Brain microvascular endothelial cell (primary cell): ENCODE results near the gene TSKU.

Source experiments
- DNase-seq: peaks from one replicate; pipeline ENCODE4 v3.0.0-alpha.2; 2020
- H3K27ac ChIP-seq: fragments of 250-450 bp; sonication (Bioruptor Pico); 2 replicates; pipeline ENCODE4 v1.5.1; 2020; ENCODE audit warnings: mild to moderate bottlenecking, moderate library complexity
- H3K27me3 ChIP-seq: fragments of 250-450 bp; sonication (Bioruptor Pico); replicated peaks from 2 replicates; pipeline ENCODE4 v1.5.1; 2020; ENCODE audit warnings: mild to moderate bottlenecking
- H3K36me3 ChIP-seq: fragments of 250-450 bp; sonication (Bioruptor Pico); replicated peaks from 2 replicates; pipeline ENCODE4 v1.5.1; 2020; ENCODE audit warnings: mild to moderate bottlenecking
- H3K4me3 ChIP-seq: 2 replicates; pipeline ENCODE4 v1.5.1; 2011; ENCODE audit warnings: low read depth, mild to moderate bottlenecking, control low read depth, low read length, moderate library complexity
- in situ Hi-C: cut with HindIII; loops from 2 replicates; pipeline ENCODE4 v1.10.0; 2017; ENCODE audit warnings: low sequenced_read_pairs, low pct_ligation_motif_present
- TF ChIP-seq, protein P1 (sequence below): IDR thresholded peaks from 2 replicates; pipeline ENCODE4 v1.5.1; 2011; ENCODE audit warnings: low read depth, mild to moderate bottlenecking, moderate library complexity, low read length, control low read depth, inconsistent platforms; ENCODE audit errors: missing control alignments

The TSKU gene

GRCh38 chr11:76744186-76745043, 38.7 kb upstream of the TSKU start:
- Histone ChIP-seq H3K27me3 (no peaks in the 10 kb centered on the region), H3K36me3 (no peaks in the 10 kb centered on the region), H3K4me3 (no peak overlapping the region), H3K27ac (no peak overlapping the region)
- TF ChIP-seq, protein P1, sequence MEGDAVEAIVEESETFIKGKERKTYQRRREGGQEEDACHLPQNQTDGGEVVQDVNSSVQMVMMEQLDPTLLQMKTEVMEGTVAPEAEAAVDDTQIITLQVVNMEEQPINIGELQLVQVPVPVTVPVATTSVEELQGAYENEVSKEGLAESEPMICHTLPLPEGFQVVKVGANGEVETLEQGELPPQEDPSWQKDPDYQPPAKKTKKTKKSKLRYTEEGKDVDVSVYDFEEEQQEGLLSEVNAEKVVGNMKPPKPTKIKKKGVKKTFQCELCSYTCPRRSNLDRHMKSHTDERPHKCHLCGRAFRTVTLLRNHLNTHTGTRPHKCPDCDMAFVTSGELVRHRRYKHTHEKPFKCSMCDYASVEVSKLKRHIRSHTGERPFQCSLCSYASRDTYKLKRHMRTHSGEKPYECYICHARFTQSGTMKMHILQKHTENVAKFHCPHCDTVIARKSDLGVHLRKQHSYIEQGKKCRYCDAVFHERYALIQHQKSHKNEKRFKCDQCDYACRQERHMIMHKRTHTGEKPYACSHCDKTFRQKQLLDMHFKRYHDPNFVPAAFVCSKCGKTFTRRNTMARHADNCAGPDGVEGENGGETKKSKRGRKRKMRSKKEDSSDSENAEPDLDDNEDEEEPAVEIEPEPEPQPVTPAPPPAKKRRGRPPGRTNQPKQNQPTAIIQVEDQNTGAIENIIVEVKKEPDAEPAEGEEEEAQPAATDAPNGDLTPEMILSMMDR: no peak
- peak; percentile 12 for DNase-seq
- in situ Hi-C loops: no loop called here

- Histone ChIP-seq H3K27ac (no peak overlapping the region), H3K27me3 (no peaks in the 10 kb centered on the region), H3K4me3 (no peak overlapping the region), H3K36me3 (no peaks in the 10 kb centered on the region)
- no peak for DNase-seq
- TF ChIP-seq, protein P1: no peak
- in situ Hi-C loops: no loop called here
Measured at GRCh38 chr11:76745044-76745376, 38.1 kb upstream of the TSKU start.

DNA sequence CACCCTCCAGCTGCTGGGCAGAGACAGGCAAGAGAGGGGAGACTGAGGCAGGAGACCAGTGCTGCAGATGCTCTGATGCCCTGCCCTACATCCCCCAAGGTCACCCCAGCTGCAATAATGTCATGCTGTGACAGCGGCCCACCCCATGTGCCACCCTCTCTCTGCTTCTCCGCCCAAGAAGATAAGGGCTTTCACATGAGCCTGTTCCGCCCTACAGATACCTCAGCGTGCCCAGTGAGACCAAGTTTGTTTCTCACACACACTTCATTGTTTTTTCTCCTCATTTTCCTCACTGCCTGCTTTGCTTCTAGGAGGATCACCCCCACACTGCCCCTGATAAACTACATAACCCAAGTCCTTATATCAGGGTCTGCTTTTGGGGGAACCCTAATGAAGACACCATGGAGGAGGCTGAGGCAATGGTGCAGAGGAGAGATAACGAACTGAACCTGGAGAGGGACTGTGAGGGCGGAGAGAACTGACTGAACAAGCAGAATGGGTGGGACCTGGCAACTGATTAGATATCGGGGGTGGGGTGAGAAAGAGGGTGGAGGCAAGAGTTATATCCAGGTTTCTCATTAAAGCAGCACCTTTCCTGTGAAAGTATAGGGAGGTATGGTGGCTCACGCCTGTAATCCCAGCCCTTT, 37.5 kb upstream of the TSKU start:
- Histone ChIP-seq H3K27ac (no peak overlapping the region), H3K36me3 (no peaks in the 10 kb centered on the region), H3K27me3 (no peaks in the 10 kb centered on the region), H3K4me3 (no peak overlapping the region)
- in situ Hi-C loops: no loop called here
- no peak for DNase-seq
- TF ChIP-seq, protein P1: no peak

GRCh38 chr11:76747153-76747914, 35.8 kb upstream of the TSKU start:
- in situ Hi-C loops: no loop called here
- TF ChIP-seq, protein P1: no peak
- no peaks in the 10 kb centered on the region for H3K27me3 ChIP-seq

DNA sequence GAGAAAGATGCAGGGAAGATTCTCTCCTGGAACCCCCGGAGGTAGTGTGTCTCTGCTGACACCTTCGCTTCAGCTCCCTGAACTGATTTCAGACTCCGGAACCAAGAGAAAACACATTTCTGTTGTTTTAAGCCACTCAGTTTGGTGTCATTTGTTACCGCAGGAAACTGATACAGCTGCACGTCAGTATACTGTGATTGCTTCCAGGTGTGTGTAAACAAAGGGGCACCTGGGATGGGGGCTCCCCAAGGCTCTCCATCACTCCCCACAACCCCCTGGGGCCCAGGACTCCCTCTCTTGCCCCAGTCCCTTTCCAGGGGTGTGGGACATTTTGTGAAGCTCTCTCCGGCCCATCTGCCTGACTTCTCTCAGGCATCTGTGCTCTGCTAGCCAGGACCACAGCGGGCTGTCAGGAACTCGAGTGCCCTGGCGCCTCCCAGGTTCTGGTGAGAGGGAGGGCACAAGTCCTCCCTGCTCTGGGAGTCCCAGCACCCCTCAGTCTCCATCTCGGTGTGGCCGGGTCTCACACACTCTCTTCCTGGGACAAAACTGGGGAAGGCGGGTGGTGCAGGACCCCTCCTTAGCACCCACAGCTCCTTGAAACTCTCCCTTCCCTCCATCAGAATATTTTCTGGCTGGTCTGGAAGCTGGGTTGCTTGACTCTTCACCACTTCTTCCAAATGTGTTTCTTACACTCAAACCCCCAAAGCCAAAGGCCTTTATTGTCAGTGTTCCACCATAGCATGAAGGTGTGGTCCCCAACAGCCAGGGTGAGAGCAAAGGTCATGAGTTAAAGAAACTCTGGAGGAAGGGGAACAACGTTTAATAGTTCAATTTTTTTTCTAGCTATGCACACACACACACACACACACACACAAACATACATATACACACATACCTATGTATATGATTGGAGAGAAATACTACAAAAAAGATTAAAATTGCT, 35.0 kb upstream of the TSKU start:
- H3K27ac ChIP-seq: no peak overlapping the region
- DNase-seq: no peak
- no peak overlapping the region for H3K4me3 ChIP-seq
- in situ Hi-C loops: no loop called here
- no peaks in the 10 kb centered on the region for H3K27me3 ChIP-seq
- H3K36me3 ChIP-seq: no peaks in the 10 kb centered on the region
- TF ChIP-seq, protein P1: no peak

More at GRCh38 chr11:76747153-76747914, 35.8 kb upstream of the TSKU start:
- Histone ChIP-seq H3K27ac (no peak overlapping the region), H3K4me3 (no peak overlapping the region), H3K36me3 (no peaks in the 10 kb centered on the region)
- DNase-seq: no peak
